SJSA1 (cell line): ENCODE data around the gene GPRC5C. TPM values are rescaled to one million over a fixed set of nuclear protein-coding genes. Genes with fewer than 3 reads are reported as not detected.

Experiments
- DNase-seq, 2 experiments: peaks; one replicate each; pipeline ENCODE4 v3.0.0-alpha.2; 2015 to 2020; ENCODE audit warnings: low spot score in 2 of 2, low read depth in 1 of 2
- H3K27ac ChIP-seq: fragments of 250-450 bp; sonication (Bioruptor Pico); 2 replicates; pipeline ENCODE4 v1.5.1; 2020; ENCODE audit warnings: mild to moderate bottlenecking, moderate library complexity
- H3K27me3 ChIP-seq: fragments of 250-450 bp; sonication (Bioruptor Pico); replicated peaks from 2 replicates; pipeline ENCODE4 v1.5.1; 2020; ENCODE audit warnings: mild to moderate bottlenecking, moderate library complexity
- H3K36me3 ChIP-seq: fragments of 250-450 bp; sonication (Bioruptor Pico); 2 replicates; pipeline ENCODE4 v1.5.1; 2020; ENCODE audit warnings: mild to moderate bottlenecking
- H3K4me1 ChIP-seq: fragments of 250-450 bp; sonication (Bioruptor Pico); replicated peaks from 2 replicates; pipeline ENCODE4 v1.6.1; 2021; ENCODE audit warnings: mild to moderate bottlenecking
- H3K4me3 ChIP-seq: fragments of 250-450 bp; sonication (Bioruptor Pico); 2 replicates; pipeline ENCODE4 v1.5.1; 2020; ENCODE audit warnings: mild to moderate bottlenecking
- H3K9me3 ChIP-seq: fragments of 250-450 bp; sonication (Bioruptor Pico); replicated peaks from 2 replicates; pipeline ENCODE4 v1.5.1; 2020; ENCODE audit warnings: mild to moderate bottlenecking
- total RNA-seq: library from RNA; depleted of rRNA; stranded (reverse); fragments of >200 nt; shearing (Covaris generic); gene quantifications from 2 replicates; pipeline ENCODE4 v1.2.3, GENCODE V29; 2014

GPRC5C gene
- total RNA-seq, 1 experiment from 2014 or later, result 48.4 TPM

- 0 out of 2 replicates have a peak, but pooled peaks cover 3% of the 10 kb centered on the region for H3K4me1 ChIP-seq
- no peak overlapping the region for H3K27ac ChIP-seq
- DNase-seq, result no peak
- H3K4me3 ChIP-seq, result no peak overlapping the region
- peaks cover 14% of the 10 kb centered on the region for H3K27me3 ChIP-seq
- no peaks in the 10 kb centered on the region; the same call in 1 of the 2 replicates for H3K9me3 ChIP-seq
- H3K36me3 ChIP-seq, result no peaks in the 10 kb centered on the region
These were observed 35.5 kb downstream of the GPRC5C start for GRCh38 chr17:74467221-74467951.

DNA sequence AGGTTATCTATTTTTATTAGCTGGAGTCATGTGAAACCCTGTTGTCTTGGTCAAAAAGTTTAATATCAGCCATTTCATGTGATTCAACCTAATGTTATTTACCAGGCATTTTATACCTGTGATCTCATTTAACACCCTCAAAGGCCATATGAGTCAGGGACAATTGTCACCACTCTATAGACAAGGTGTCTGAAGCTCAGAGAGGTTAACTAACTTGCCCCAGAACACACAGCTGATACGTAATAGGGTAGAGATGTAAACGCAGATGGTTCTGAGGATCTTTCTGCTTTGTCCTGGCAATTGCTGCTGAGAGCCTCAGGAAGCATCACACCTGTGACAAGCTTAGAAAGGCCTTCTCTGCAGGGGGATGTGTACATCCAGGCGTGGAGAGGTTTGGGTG is 39.5 kb downstream of the GPRC5C start:
- no peak overlapping the region for H3K4me3 ChIP-seq
- peaks cover 9% of the 10 kb centered on the region for H3K27me3 ChIP-seq
- H3K36me3 ChIP-seq, result no peaks in the 10 kb centered on the region
- H3K9me3 ChIP-seq, result peaks cover 11% of the 10 kb centered on the region
- no peaks in the 10 kb centered on the region for H3K4me1 ChIP-seq
- DNase-seq, result no peak
- H3K27ac ChIP-seq, result no peak overlapping the region

DNA sequence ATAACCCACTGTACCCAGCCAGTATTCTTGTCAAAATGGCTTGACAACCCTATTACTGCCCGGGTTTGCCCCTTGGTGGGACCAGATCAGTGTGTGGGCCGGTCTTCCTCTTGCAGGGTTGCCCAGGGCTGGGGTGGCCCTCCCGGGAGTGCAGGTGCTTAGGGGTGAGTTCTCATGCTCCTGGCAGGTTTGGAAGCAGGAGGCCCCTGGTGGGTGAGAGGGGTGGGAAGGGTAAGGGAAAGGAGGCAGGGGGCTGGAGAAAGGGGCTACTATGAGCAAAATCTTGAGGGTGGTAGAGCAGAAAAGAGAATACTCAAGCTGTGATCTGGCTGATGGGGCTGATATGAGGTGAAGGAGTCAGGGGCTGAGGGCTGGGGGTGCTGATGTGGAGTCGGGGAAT is 41.0 kb downstream of the GPRC5C start:
- Histone ChIP-seq H3K27me3 (peaks cover 9% of the 10 kb centered on the region), H3K27ac (no peak overlapping the region), H3K36me3 (no peaks in the 10 kb centered on the region), H3K4me1 (no peaks in the 10 kb centered on the region), H3K4me3 (no peak overlapping the region), H3K9me3 (peaks cover 11% of the 10 kb centered on the region)
- no peak for DNase-seq

- Histone ChIP-seq H3K9me3 (peaks cover 11% of the 10 kb centered on the region), H3K36me3 (no peaks in the 10 kb centered on the region), H3K27me3 (peaks cover 9% of the 10 kb centered on the region), H3K27ac (no peak overlapping the region), H3K4me3 (no peak overlapping the region), H3K4me1 (no peaks in the 10 kb centered on the region)
- no peak for DNase-seq
These were observed 41.4 kb downstream of the GPRC5C start for GRCh38 chr17:74473294-74473693.

GRCh38 chr17:74474043-74474792 is 42.3 kb downstream of the GPRC5C start:
- Histone ChIP-seq H3K36me3 (no peaks in the 10 kb centered on the region), H3K4me1 (no peaks in the 10 kb centered on the region), H3K27ac (no peak overlapping the region), H3K4me3 (no peak overlapping the region), H3K27me3 (peaks cover 9% of the 10 kb centered on the region), H3K9me3 (peaks cover 11% of the 10 kb centered on the region)
- DNase-seq, result no peak

DNA sequence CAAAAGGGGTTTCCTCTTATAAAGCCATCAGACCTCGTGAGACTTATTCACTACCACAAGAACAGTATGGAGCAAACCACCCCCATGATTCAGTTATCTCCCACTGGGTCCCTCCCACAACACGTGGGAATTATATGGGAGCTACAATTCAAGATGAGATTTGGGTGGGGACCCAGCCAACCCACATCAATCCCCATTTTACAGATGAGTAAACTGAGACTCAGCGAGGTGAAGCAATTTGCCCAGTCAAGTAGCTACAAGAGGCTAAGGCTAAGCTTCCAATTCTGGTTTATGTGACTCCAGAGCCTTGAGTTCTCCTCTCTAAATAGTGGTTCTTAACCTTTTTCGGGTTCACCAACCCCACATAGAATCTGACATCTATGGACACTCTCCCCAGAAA is 43.3 kb downstream of the GPRC5C start:
- H3K27me3 ChIP-seq, result peaks cover 9% of the 10 kb centered on the region
- no peak overlapping the region for H3K4me3 ChIP-seq
- no peaks in the 10 kb centered on the region for H3K4me1 ChIP-seq
- H3K36me3 ChIP-seq, result no peaks in the 10 kb centered on the region
- no peak for DNase-seq
- peaks cover 11% of the 10 kb centered on the region for H3K9me3 ChIP-seq
- H3K27ac ChIP-seq, result no peak overlapping the region

DNA sequence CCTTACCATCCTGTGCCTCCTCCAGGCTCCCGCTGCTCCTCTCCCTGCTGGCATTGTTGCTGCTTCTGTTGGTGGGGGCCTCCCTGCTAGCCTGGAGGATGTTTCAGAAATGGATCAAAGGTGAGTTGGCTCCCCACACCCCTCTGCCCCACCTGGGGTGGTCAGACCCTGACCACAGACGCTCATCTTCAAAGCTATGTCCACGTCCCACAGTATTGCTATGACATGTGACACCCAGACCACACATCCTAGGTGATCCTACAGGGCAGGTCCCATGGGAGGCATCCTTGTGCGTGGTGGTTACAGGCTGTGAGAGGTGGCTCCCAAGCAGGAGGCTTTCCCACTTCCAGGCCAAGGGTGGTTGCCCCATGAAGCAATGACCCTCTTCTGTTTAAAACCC is 45.5 kb downstream of the GPRC5C start:
- Histone ChIP-seq H3K36me3 (no peaks in the 10 kb centered on the region), H3K27me3 (no peaks in the 10 kb centered on the region), H3K27ac (no peak overlapping the region), H3K4me3 (no peak overlapping the region), H3K4me1 (no peaks in the 10 kb centered on the region), H3K9me3 (peaks cover 11% of the 10 kb centered on the region; the same call in 1 of the 2 replicates)
- DNase-seq, result no peak

DNA sequence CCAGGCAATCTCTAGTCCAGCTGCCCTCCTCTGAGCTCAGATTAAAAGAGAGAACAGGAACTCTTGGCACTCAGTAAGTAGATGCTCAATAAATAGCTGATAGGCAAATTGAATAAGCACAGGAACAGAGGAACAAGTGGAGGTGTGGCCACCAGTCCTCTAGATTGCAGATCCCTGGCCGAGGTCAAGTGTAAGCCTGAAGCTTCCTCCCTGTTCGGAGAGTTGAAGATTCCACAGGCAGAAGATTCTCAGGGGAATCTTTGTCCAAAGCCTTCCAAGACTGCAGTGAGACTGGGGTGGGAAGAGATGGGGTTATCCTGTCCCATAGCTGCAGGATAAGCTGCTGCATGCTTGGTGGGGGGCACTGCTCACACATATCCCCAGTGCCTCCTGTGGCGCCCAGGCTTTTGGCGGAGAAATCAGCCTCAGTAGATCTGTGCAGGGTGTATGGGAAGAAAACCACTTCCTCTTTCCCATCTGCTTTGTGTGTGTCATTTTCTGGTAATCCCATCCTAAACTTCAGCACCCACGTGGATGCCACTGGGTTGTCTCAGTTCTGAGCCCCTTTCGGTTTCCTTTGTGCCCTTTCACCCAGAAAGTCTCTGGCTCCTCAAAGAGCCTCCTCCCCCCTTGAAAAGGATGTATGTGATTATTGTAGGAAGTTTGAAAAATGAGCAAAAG is 46.7 kb downstream of the GPRC5C start:
- H3K4me3 ChIP-seq, result no peak overlapping the region
- no peak for DNase-seq
- no peak overlapping the region for H3K27ac ChIP-seq
- peaks cover 11% of the 10 kb centered on the region; the same call in 1 of the 2 replicates for H3K9me3 ChIP-seq
- H3K27me3 ChIP-seq, result 0 out of 2 replicates have a peak, but pooled peaks cover 3% of the 10 kb centered on the region
- no peaks in the 10 kb centered on the region for H3K4me1 ChIP-seq
- H3K36me3 ChIP-seq, result no peaks in the 10 kb centered on the region

GRCh38 chr17:74480290-74480689 is 48.4 kb downstream of the GPRC5C start:
- Histone ChIP-seq H3K27me3 (peaks cover 11% of the 10 kb centered on the region; the same call in 1 of the 2 replicates), H3K4me3 (no peak overlapping the region), H3K4me1 (no peaks in the 10 kb centered on the region), H3K36me3 (no peaks in the 10 kb centered on the region), H3K27ac (no peak overlapping the region), H3K9me3 (peaks cover 8% of the 10 kb centered on the region; the same call in 1 of the 2 replicates)
- no peak for DNase-seq

- H3K27ac ChIP-seq, result no peak overlapping the region
- 0 out of 2 replicates have a peak, but pooled peaks cover 3% of the 10 kb centered on the region for H3K9me3 ChIP-seq
- H3K4me3 ChIP-seq, result no peak overlapping the region
- no peak for DNase-seq
- no peaks in the 10 kb centered on the region for H3K4me1 ChIP-seq
- peaks cover 13% of the 10 kb centered on the region; the same call in 1 of the 2 replicates for H3K27me3 ChIP-seq
- no peaks in the 10 kb centered on the region for H3K36me3 ChIP-seq
These were observed 49.7 kb downstream of the GPRC5C start for GRCh38 chr17:74481621-74482020.

- no peak overlapping the region for H3K27ac ChIP-seq
- no peaks in the 10 kb centered on the region for H3K36me3 ChIP-seq
- 0 out of 2 replicates have a peak, but pooled peaks cover 3% of the 10 kb centered on the region for H3K9me3 ChIP-seq
- DNase-seq, result no peak
- H3K27me3 ChIP-seq, result peaks cover 13% of the 10 kb centered on the region; the same call in 1 of the 2 replicates
- H3K4me3 ChIP-seq, result no peak overlapping the region
- no peaks in the 10 kb centered on the region for H3K4me1 ChIP-seq
These were observed 52.2 kb downstream of the GPRC5C start for GRCh38 chr17:74484066-74484465.

- DNase-seq, result no peak
- Histone ChIP-seq H3K27me3 (peaks cover 13% of the 10 kb centered on the region; the same call in 1 of the 2 replicates), H3K4me1 (no peaks in the 10 kb centered on the region), H3K36me3 (no peaks in the 10 kb centered on the region), H3K27ac (no peak overlapping the region), H3K9me3 (0 out of 2 replicates have a peak, but pooled peaks cover 3% of the 10 kb centered on the region), H3K4me3 (no peak overlapping the region)
These were observed 53.3 kb downstream of the GPRC5C start for GRCh38 chr17:74485022-74485743.

DNA sequence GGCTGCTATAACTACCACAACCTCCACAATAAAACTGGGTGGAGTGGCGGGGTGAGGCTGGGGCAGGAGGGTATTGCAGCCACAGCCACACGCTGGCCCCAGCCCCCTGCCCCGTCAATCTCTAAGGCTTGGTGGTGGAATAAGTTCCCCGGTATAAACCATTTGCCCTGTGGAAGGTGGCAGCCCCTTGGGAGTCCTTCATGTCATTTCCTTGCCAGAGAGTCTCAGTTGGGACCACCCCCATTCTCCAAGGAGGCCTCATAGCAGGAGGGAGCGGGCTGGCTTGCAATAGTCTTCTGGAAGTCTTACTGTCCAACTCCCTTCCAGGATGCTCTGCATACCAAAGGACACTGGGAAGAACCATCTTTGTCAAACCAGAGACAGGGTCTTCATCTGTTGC is 54.0 kb downstream of the GPRC5C start:
- Histone ChIP-seq H3K36me3 (no peaks in the 10 kb centered on the region), H3K4me1 (no peaks in the 10 kb centered on the region), H3K4me3 (no peak overlapping the region), H3K27ac (no peak overlapping the region), H3K9me3 (0 out of 2 replicates have a peak, but pooled peaks cover 3% of the 10 kb centered on the region), H3K27me3 (peaks cover 13% of the 10 kb centered on the region; the same call in 1 of the 2 replicates)
- DNase-seq, result no peak
